Neuronal stem cell (in vitro differentiated cells): ENCODE data around the gene SEMA4B.

Experiments used
- DNase-seq: peaks from one replicate; pipeline ENCODE4 v3.0.0-alpha.2; 2013; ENCODE audit warnings: low spot score
- H2AFZ ChIP-seq: one replicate; pipeline ENCODE4 v1.6.1; 2013; ENCODE audit warnings: mild to moderate bottlenecking, low read length, inconsistent platforms
- H2AK5ac ChIP-seq: 2 replicates; pipeline ENCODE4 v1.6.1; 2013; ENCODE audit warnings: low read depth, mild to moderate bottlenecking, inconsistent platforms, low read length, moderate library complexity, mixed read lengths
- H2BK120ac ChIP-seq: 2 replicates; pipeline ENCODE4 v1.6.1; 2013; ENCODE audit warnings: low read depth, mild to moderate bottlenecking, inconsistent platforms, low read length, moderate library complexity, mixed read lengths
- H2BK12ac ChIP-seq: one replicate; pipeline ENCODE4 v1.6.1; 2013; ENCODE audit warnings: low read length, inconsistent platforms
- H2BK15ac ChIP-seq: 2 replicates; pipeline ENCODE4 v1.6.1; 2013; ENCODE audit warnings: mild to moderate bottlenecking, low read length, inconsistent platforms, mixed read lengths
- H2BK5ac ChIP-seq: one replicate; pipeline ENCODE4 v1.6.1; 2013; ENCODE audit warnings: inconsistent platforms, mild to moderate bottlenecking, low read length, moderate library complexity
- H3K14ac ChIP-seq: one replicate; pipeline ENCODE4 v1.6.1; 2013; ENCODE audit warnings: low read length, inconsistent platforms
- H3K18ac ChIP-seq: 2 replicates; pipeline ENCODE4 v1.6.1; 2013; ENCODE audit warnings: low read length, inconsistent platforms
- H3K23ac ChIP-seq: 2 replicates; pipeline ENCODE4 v1.6.1; 2013; ENCODE audit warnings: low read depth, mild to moderate bottlenecking, mixed read lengths, low read length, inconsistent platforms; ENCODE audit not compliant: poor library complexity
- H3K27ac ChIP-seq: replicated peaks from 3 replicates; pipeline ENCODE4 v1.5.1; 2013; ENCODE audit warnings: low read length, inconsistent platforms
- H3K27me3 ChIP-seq, 3 experiments: 2 replicates each; pipeline ENCODE4 v1.6.1; 2013; ENCODE audit warnings: low read length in 3 of 3, mild to moderate bottlenecking in 2 of 3, inconsistent platforms in 1 of 3, low read depth in 1 of 3, mixed read lengths in 1 of 3, moderate library complexity in 1 of 3; ENCODE audit not compliant: control insufficient read depth in 3 of 3, insufficient read depth in 3 of 3
- H3K36me3 ChIP-seq, 2 donors: replicated peaks in 1 of 2; 2 replicates each; pipeline ENCODE4 v1.6.1; 2013; ENCODE audit warnings: low read length in 2 of 2; ENCODE audit not compliant: control insufficient read depth in 2 of 2, insufficient read depth in 2 of 2
- H3K4ac ChIP-seq: 2 replicates; pipeline ENCODE4 v1.6.1; 2013; ENCODE audit warnings: inconsistent platforms, mild to moderate bottlenecking, low read length, moderate library complexity
- H3K4me1 ChIP-seq, 2 donors: 1 replicate in 1 of 2; 2 replicates in 1 of 2; pipeline ENCODE4 v1.6.1; 2013; ENCODE audit warnings: low read length in 2 of 2, low read depth in 1 of 2; ENCODE audit not compliant: control insufficient read depth in 2 of 2, insufficient read depth in 1 of 2
- H3K4me2 ChIP-seq: one replicate; pipeline ENCODE4 v1.6.1; 2013; ENCODE audit warnings: mild to moderate bottlenecking, low read length, inconsistent platforms; ENCODE audit not compliant: insufficient read depth, poor library complexity, severe bottlenecking
- H3K4me3 ChIP-seq, 2 donors: 2 replicates each; pipeline ENCODE4 v1.5.1; 2013; ENCODE audit warnings: low read length in 2 of 2, mild to moderate bottlenecking in 2 of 2, inconsistent platforms in 1 of 2, moderate library complexity in 1 of 2
- H3K79me1 ChIP-seq: one replicate; pipeline ENCODE4 v1.6.1; 2013; ENCODE audit warnings: low read depth, mild to moderate bottlenecking, inconsistent platforms, low read length, moderate library complexity
- H3K9ac ChIP-seq: one replicate; pipeline ENCODE4 v1.6.1; 2013; ENCODE audit warnings: mild to moderate bottlenecking, low read depth, low read length, inconsistent platforms; ENCODE audit not compliant: poor library complexity
- H3K9me3 ChIP-seq, 2 donors: replicated peaks in 1 of 2; 2 replicates each; pipeline versions ENCODE3 to v1.6.1; 2013; ENCODE audit warnings: low read length in 2 of 2, mild to moderate bottlenecking in 2 of 2, inconsistent platforms in 1 of 2, low read depth in 1 of 2, mixed read lengths in 1 of 2, moderate library complexity in 1 of 2; ENCODE audit not compliant: control insufficient read depth in 2 of 2, insufficient read depth in 1 of 2
- H4K8ac ChIP-seq: one replicate; pipeline ENCODE4 v1.6.1; 2013; ENCODE audit warnings: low read depth, mild to moderate bottlenecking, inconsistent platforms, low read length, moderate library complexity
- H4K91ac ChIP-seq: one replicate; pipeline ENCODE4 v1.6.1; 2013; ENCODE audit warnings: low read length, low read depth, mild to moderate bottlenecking, inconsistent platforms; ENCODE audit not compliant: poor library complexity
- WGBS, 2 donors: extraction: QIAGEN DNeasy Blood & Tissue Kit; methylation state at CpG; one replicate each; pipeline ENCODE4 v1.1.7; 2013; ENCODE audit warnings: missing lambda C conversion rate in 2 of 2, mixed read lengths in 1 of 2; ENCODE audit not compliant: insufficient read length in 2 of 2, insufficient replicate concordance in 1 of 2; ENCODE audit errors: extremely low coverage in 2 of 2; 5-methylcytosine and 5-hydroxymethylcytosine counted together

The SEMA4B gene

DNA sequence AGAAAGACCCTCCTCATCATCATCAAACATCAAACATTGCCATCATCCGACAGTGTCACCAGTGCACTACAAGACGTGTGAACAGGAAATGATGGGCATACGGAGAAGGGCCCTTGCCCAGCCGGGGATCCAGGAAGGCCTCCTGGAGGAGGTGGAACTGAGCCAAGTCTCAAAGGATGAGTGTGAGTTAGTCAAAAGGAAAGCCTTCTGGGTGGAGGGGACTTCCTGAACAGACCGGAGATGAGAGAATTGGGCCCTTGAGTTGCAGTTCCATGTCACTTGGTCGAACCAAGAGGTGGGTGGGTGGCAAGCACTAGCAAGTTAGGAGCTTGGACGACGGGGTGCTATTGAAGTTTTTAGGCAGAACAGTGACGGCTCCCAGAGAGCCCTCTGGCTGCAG is 8.5 kb downstream of the SEMA4B start:
- H3K4ac ChIP-seq: no peak overlapping the region
- no peak overlapping the region for H3K4me3 ChIP-seq
- peaks cover 0 to 3% of the 10 kb centered on the region in 2 donors for H3K4me1 ChIP-seq
- H3K23ac ChIP-seq: no peak overlapping the region
- H3K4me2 ChIP-seq: no peak overlapping the region
- H3K27ac ChIP-seq: no peak overlapping the region
- no CpG with 5 or more reads among the region's 9 CpGs for WGBS, 2 donors
- H2AK5ac ChIP-seq: peak overlapping the region; percentile 54
- no peak overlapping the region for H4K8ac ChIP-seq
- peaks cover 0 to 36% of the 10 kb centered on the region in 2 donors for H3K36me3 ChIP-seq
- H2BK15ac ChIP-seq: no peak overlapping the region
- H2BK5ac ChIP-seq: no peak overlapping the region
- no peak overlapping the region for H2AFZ ChIP-seq
- no peak overlapping the region for H2BK120ac ChIP-seq
- no peaks in the 10 kb centered on the region for H3K9me3 ChIP-seq
- no peak for DNase-seq
- H3K14ac ChIP-seq: no peak overlapping the region
- no peak overlapping the region for H3K18ac ChIP-seq
- H3K27me3 ChIP-seq: no peaks in the 10 kb centered on the region
- no peak overlapping the region for H3K9ac ChIP-seq
- peaks cover 7% of the 10 kb centered on the region for H3K79me1 ChIP-seq
- no peak overlapping the region for H4K91ac ChIP-seq
- H2BK12ac ChIP-seq: no peak overlapping the region

DNA sequence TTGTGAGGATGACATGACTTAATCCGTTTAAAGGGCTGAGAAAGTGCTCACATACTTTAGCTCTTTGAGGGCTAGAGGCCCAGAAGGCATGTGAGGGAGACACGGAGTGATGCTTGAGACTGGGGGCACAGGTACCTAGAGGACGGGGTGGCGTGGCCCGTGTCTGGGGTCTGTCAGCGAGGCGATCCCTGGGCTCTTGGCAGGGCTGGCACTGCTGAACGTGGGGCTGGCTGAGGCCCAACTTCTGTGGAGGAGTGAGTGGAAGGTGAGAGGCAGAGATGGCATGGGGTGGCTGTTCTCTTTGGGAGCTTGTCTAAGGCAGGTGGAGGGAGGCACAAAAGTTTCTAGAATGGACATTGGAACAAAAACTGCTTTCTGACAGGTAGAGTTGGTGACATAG is 9.5 kb downstream of the SEMA4B start:
- H2BK15ac ChIP-seq: no peak overlapping the region
- no peak overlapping the region for H2BK120ac ChIP-seq
- peaks cover 0 to 3% of the 10 kb centered on the region in 2 donors for H3K4me1 ChIP-seq
- no peak overlapping the region for H2AFZ ChIP-seq
- H3K4me3 ChIP-seq: no peak overlapping the region
- H4K8ac ChIP-seq: no peak overlapping the region
- peaks cover 7% of the 10 kb centered on the region for H3K79me1 ChIP-seq
- peak overlapping the region; percentile 38 for H3K14ac ChIP-seq
- H3K4ac ChIP-seq: no peak overlapping the region
- peak overlapping the region; percentile 17 for H3K18ac ChIP-seq
- no peak for DNase-seq
- no peak overlapping the region for H3K27ac ChIP-seq
- H3K9me3 ChIP-seq: no peaks in the 10 kb centered on the region
- H2BK12ac ChIP-seq: no peak overlapping the region
- no peak overlapping the region for H3K4me2 ChIP-seq
- H3K23ac ChIP-seq: no peak overlapping the region
- WGBS, 2 donors: no CpG with 5 or more reads among the region's 8 CpGs
- no peaks in the 10 kb centered on the region for H3K27me3 ChIP-seq
- H3K9ac ChIP-seq: peak overlapping the region; percentile 4
- H4K91ac ChIP-seq: no peak overlapping the region
- no peak overlapping the region for H2AK5ac ChIP-seq
- peaks cover 0 to 33% of the 10 kb centered on the region in 2 donors for H3K36me3 ChIP-seq
- peak overlapping the region; percentile 29 for H2BK5ac ChIP-seq

DNA sequence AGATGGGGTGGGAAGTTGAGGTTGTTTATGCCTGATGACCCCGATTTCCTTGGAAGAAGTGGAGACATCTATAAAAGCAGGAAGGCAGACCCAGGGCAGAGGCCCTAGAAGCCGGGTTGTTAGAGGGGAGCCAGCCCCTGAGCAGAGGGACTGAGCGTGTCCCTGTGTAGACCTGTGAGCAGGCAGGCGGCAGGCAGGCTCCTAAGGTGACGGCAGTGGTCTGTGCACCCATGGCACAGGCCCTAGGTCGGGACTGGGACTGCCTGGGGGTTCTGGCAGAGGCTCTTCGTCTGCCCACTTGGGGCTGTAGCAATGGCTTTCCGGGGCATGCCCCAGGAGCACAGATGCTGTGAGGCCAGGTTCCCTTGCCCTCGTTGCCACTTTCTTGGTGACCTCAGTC is 9.9 kb downstream of the SEMA4B start:
- Histone ChIP-seq H2BK12ac (no peak overlapping the region), H3K23ac (peak overlapping the region; percentile 43), H2BK5ac (no peak overlapping the region), H2BK120ac (no peak overlapping the region), H2AK5ac (no peak overlapping the region), H2BK15ac (no peak overlapping the region), H3K9ac (no peak overlapping the region), H4K91ac (no peak overlapping the region), H3K18ac (no peak overlapping the region), H3K27ac (no peak overlapping the region), H3K9me3 (no peaks in the 10 kb centered on the region), H3K4me3 (no peak overlapping the region), H3K36me3 (peaks cover 0 to 30% of the 10 kb centered on the region in 2 donors), H3K14ac (peak overlapping the region; percentile 31), H3K4me1 (peaks cover 0 to 3% of the 10 kb centered on the region in 2 donors), H3K4ac (no peak overlapping the region), H4K8ac (no peak overlapping the region), H3K79me1 (peaks cover 7% of the 10 kb centered on the region), H3K4me2 (no peak overlapping the region), H2AFZ (no peak overlapping the region), H3K27me3 (no peaks in the 10 kb centered on the region)
- no CpG with 5 or more reads among the region's 9 CpGs for WGBS, 2 donors
- DNase-seq: no peak

DNA sequence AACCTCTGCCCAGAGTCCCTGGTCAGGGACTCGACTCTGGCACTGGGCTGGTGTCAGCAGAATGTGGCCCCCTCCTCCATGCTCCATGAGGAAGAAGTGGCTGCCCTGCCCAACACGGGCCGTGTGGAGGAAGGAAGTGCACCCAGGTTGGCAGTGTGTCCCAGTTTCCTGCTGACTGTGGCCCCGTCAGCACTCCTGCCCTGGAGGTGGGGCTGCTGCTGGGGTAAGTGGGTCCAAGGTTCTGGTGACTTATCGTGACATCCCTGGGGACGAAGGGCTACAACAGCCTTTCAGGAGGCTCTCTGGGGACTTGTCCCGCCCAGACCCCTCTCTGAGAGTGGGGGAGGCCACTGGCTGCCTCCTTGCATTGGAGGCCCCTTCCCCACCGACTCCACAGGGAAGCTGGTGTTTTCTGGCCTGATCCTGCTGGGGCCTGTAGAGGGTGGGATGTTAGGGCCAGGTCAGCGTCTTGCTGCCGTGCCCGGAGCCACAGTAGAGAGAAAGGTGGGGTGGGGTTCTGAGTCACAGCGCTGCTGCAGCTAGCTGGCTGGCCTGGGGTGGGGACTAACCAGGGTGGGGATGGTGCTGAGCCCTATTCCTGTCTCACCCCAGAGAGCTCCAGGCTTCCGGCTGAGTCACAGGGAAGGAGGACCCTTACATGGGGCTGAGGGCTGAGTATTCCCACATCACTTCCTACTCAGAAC is 10.5 kb downstream of the SEMA4B start:
- Histone ChIP-seq H2BK120ac (no peak overlapping the region), H3K4me1 (peaks cover 0 to 3% of the 10 kb centered on the region in 2 donors), H3K27me3 (no peaks in the 10 kb centered on the region), H3K9me3 (no peaks in the 10 kb centered on the region), H3K4me3 (no peak overlapping the region), H3K36me3 (peaks cover 0 to 25% of the 10 kb centered on the region in 2 donors), H2AK5ac (no peak overlapping the region), H2BK5ac (no peak overlapping the region), H3K14ac (peak overlapping the region; percentile 31), H2BK12ac (no peak overlapping the region), H3K9ac (peak overlapping the region; percentile 50), H3K23ac (peak overlapping the region; percentile 43), H3K27ac (no peak overlapping the region), H2AFZ (no peak overlapping the region), H3K18ac (no peak overlapping the region), H3K4ac (no peak overlapping the region), H4K91ac (no peak overlapping the region), H3K4me2 (no peak overlapping the region), H4K8ac (no peak overlapping the region), H3K79me1 (peaks cover 7% of the 10 kb centered on the region), H2BK15ac (no peak overlapping the region)
- no CpG with 5 or more reads among the region's 13 CpGs for WGBS, 2 donors
- DNase-seq: no peak
